Stimulated activated CD8-positive, alpha-beta memory T cell treated with anti-CD3 and anti-CD28 coated beads, Interleukin-7, amount 100 ng/mL, for 48 hours (primary cell): ENCODE data around the gene IGSF10.

Experiments
- DNase-seq, 2 donors: peaks; one replicate each; pipeline ENCODE4 v3.0.0-alpha.2; 2020; ENCODE audit warnings: low read depth in 1 of 2; ENCODE audit errors: extremely low read depth in 1 of 2

IGSF10 gene

GRCh38 chr3:151467069-151467468 lies 6.2 kb upstream of the IGSF10 start:
- no peak for DNase-seq

DNA sequence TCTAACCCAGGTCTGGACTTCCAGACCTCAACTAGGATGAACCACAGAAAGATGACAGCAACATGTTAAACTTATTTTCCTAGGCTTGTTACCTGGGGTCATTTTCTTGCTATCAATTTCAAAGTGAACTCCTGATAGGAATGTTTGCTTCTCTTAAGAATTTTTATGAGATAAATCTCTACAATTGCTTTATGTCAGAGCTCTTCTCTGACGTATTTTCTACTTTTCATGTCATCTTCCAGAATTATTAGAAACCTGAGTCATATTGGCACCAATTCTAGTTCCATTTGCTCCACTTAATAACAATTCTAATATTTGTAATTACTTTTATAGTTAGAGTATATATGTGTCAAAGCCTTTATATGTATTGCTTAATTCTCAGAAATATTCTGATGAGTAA lies 2.1 kb upstream of the IGSF10 start:
- DNase-seq = no peak

DNA sequence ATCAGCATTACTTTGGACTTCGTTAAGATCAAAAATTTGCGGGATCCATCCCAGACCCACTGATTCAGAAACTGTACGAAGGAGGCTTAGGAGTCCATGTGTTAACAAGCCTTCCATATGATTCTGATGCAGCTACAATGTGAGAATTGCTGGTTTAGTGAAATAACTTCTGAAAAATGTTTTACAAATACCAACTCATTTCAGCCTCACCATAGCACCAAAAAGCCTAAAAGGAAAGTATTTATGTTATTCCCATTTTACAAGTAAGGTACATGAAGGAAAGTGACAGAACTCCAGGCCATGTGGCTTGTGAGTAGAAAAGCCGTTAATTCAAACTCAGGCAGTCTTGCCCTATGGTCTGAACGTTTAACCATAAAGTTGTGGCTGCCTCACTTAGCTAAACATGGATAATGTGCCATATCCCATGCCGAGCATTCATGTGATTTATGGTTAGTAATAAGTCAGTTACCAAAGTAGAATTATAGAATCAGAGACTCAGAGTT lies 1.5 kb upstream of the IGSF10 start:
- DNase-seq = no peak

DNA sequence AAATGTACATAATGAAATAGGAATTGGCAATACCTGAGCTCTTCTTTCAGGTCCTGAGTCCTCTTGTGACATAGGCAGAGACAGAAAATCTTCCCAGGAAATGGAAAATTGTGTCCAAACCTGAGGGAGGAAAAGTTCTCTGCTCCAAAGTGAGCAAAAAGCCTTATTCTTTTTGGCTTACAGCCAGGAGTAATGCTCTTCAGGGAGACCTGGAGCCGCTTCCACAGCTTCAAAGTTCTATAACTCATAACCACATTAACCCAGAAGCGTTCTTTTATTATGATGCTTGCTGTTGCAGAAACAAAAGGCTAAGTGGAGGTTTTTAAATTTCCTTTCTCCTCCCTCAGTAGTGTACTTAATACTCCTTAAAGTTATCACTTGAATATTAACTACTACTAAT lies 633 bp downstream of the IGSF10 start:
- no peak for DNase-seq

GRCh38 chr3:151459358-151459757 lies 1.5 kb downstream of the IGSF10 start:
- no peak for DNase-seq

DNA sequence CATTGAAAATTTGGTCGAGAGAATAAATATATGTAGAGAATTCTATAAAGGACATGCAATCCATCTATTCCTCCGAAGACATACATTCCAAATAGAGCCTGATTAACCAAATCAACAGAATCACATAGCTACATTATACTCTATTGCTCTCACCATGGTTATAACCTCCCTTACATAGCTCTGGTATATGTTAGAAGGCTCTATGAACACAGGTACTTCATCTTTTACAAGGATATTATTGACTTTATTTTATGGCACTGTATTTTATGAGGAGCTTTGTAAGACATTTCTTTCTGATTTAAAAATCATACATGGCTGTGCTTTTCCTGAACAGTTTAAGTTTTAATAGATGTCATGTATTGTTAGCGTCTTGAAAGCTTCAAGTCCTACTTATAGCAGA lies 4.8 kb downstream of the IGSF10 start:
- DNase-seq = no peak

DNA sequence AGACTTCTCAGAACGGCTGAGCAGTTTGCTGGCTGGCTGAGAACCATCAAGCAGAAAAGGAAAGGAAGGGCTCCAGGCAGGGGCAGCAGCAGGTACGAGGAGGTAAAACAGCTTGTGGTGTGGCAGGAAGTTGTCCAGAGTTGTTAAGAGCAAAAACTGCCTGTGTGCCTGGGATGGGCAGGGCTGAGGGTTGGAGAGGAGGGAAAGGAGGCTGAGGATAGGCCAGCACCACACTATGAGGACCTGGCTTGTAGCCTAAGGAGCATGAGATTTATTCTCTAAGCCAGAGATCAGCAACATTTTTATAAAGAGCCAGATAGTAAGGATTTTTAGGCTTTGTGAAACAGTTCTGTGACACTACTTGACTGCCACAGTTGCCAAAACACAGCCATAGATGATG lies 8.0 kb downstream of the IGSF10 start:
- DNase-seq = no peak

DNA sequence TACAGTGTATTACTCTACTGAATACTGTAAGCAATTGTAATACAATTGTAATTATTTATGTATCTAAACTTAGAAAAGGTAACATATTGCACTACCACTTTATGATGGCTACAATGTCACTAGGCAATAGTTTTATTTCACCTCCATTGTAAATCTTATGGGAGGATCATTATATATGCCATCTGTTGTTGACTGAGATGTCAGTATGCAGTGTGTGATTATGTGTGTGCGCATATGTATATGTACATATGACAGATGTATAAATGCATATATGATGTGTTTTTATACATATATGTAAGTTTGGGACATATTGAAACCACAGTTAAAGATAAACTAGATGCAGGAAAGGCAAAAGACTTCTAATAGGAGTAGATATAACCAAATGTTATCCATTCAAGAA lies 8.5 kb downstream of the IGSF10 start:
- no peak for DNase-seq

DNA sequence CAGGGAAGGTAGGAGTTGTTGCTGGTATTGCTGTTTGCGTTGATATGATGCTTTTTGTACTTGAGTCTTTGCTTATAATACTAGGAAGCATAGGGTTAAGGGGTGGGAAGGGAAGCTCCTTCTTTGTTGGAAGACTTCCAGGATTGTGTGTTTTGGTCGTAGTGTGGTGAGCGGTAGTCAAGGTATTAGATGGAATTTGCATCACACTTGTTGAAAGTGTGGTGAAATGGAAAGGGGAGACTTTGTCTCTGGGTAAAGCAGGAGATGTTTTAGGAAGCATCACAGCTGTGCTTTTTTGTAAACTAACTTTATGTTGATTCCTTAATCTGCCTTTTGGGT lies 14.9 kb downstream of the IGSF10 start:
- DNase-seq = no peak

GRCh38 chr3:151445273-151446001 lies 15.4 kb downstream of the IGSF10 start:
- DNase-seq = no peak

- no peak for DNase-seq
Measured at GRCh38 chr3:151443583-151443982, 17.3 kb downstream of the IGSF10 start.

- no peak for DNase-seq
Measured at GRCh38 chr3:151440940-151441339, 19.9 kb downstream of the IGSF10 start.

- no peak for DNase-seq
Measured at GRCh38 chr3:151439652-151440125, 21.2 kb downstream of the IGSF10 start.

DNA sequence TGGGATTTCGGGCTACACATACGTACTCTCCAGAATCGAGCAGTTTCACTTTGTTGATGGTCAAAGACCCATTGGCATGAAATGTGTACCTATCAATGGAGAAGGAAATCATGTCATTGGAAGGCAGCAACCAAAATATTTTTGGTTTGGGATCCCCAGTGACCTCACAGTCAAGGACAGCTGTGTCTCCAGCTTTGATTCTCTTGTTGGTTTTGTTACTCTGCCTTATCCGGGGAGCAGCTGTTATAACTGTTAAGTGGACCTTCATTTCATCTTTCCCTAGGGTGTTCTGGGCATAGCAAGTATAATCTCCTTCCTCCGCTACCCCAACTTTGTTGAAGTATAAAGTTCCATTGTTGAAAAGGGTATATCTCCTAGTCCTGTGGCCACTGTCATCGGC lies 23.0 kb downstream of the IGSF10 start:
- DNase-seq = no peak

DNA sequence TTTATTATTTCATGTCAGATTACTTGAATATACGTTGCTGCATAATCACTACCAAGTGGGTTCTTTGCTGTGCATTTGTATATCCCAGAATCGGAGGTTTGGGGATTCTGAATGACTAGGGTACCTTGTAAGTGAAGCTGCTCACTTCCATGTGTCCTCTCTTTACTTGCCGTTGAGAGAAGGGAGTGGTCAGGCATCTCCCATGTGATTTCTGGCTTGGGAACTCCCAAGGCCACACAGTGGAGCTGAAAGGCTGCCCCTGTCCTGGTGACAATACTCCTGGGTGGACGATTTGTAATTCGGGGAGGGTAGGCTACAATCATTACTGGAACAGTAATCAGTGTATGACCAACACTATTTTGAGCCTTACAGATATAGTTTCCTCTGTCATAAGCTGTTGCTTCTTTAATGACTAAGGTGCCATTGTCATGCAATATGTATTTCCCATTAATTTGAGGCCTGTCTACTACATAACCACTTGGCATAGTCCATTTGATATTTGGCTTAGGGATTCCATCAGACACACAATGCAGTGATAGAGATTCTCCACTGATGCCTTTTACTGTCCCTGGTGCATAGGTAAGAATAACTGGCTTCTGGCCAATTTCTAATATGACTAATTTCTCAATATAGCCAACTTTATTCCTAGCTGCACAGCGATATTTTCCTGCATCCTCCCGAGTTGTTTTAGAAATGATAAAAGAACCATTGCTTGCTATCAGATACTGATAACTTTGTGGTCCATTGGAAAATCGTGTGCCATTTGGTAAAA lies 24.0 kb downstream of the IGSF10 start:
- no peak for DNase-seq

GRCh38 chr3:151434151-151434890 lies 26.5 kb downstream of the IGSF10 start:
- no peak for DNase-seq

- DNase-seq = no peak
Measured at GRCh38 chr3:151432616-151433372, 28.1 kb downstream of the IGSF10 start.

- no peak for DNase-seq
Measured at GRCh38 chr3:151431940-151432339, 28.9 kb downstream of the IGSF10 start.

DNA sequence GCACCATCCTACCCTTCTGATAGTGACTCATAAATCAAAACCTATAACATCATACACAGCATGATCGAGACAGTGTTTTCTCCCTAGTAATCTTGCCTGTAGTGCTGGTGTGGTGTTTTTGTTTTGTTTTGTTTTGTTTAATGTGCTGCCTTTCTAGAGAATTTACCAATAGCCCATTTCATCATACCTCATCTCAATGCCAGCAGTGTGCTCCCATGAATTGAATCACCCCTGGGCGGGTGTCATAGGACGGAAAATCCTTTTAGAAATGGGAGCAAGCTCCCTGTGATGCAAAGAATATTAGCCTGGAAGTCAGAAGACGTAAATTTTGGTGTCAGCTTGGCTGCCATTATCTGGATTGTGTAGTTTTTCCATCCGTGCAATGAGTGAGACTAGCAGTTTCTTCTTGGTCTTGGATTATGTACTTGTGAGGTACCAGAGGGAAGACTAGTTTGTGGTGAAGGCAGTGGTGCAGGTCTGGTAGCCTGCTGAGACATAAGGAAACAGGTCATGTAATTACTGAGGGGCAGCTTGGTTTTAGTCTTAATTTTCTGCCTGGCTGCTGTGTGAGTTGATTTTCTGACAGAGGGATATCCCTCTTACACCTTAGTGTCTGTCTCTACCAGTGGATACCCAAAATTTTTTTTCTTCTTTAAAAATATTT lies 29.9 kb downstream of the IGSF10 start:
- no peak for DNase-seq

- no peak for DNase-seq
Measured at GRCh38 chr3:151428386-151428785, 32.5 kb downstream of the IGSF10 start.

DNA sequence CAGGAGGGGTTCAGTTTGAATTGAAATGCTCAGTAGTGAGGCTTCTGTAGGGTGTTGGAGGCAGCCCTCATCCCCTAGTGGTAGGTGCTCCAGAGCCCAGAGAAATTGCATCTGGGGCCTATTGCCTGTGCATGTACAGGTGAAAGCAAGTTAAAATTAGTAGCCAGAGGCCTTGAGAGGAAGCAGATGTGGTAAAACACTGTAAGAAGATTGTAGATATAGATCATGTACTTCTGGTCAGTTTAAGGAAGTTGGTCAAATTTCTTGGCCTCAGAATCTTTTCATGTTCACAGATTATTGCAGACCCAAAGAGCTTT lies 34.6 kb downstream of the IGSF10 start:
- DNase-seq = no peak
